ENCODE results near the gene HBS1L.

The HBS1L gene

DNA sequence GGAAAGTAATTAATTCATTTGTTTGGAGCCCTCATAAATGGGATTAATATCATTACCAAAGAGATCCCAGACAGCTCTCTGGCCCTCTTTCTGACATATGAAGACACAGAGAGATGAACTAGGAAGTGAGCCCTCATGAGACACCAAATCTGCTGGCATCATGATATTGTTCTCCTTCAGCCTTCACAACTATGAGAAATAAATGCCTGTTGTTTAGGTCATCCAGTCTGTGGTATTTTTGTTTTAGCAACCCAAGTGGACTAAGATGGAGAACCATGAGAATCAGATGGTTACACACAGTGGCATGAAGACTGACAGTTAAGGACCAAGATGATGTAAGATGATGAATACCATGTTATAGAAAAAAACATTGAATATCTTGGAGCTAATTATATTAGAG, 16.9 kb upstream of the HBS1L start:
- DNase-seq (ENCODE audit: low spot score): no peak
- TF ChIP-seq, protein P1, sequence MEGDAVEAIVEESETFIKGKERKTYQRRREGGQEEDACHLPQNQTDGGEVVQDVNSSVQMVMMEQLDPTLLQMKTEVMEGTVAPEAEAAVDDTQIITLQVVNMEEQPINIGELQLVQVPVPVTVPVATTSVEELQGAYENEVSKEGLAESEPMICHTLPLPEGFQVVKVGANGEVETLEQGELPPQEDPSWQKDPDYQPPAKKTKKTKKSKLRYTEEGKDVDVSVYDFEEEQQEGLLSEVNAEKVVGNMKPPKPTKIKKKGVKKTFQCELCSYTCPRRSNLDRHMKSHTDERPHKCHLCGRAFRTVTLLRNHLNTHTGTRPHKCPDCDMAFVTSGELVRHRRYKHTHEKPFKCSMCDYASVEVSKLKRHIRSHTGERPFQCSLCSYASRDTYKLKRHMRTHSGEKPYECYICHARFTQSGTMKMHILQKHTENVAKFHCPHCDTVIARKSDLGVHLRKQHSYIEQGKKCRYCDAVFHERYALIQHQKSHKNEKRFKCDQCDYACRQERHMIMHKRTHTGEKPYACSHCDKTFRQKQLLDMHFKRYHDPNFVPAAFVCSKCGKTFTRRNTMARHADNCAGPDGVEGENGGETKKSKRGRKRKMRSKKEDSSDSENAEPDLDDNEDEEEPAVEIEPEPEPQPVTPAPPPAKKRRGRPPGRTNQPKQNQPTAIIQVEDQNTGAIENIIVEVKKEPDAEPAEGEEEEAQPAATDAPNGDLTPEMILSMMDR (conservative IDR thresholded peaks at IDR 0.05; ENCODE audit: low read depth): no peak
- H3K27ac ChIP-seq: no peak overlapping the region
- POLR2A ChIA-PET (ENCODE audit: low non-redundant PET): no interaction called here
- CTCF ChIA-PET: interaction anchor here (0.6 kb wide), 1 partner anchor 381 kb away, joined by 3 read pairs; no protein-coding TSS in a partner anchor

DNA sequence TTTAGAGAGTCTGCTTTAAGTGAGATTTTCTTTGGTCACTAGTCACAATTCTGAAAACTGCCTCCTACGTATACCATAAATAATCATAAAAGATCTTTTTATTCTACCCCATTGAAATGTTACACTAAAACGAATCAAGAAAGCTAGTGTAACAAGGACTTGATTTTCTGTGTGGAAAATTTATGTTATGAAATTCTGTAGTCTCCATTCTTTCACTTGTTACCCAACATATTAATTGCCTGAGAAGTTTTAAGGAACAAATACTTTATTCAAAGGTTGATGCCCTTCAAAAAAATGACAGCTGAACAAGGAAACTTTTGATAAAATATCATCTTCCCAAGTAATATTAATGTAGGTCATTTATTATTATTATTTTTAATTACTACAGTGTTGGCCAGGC, 13.3 kb upstream of the HBS1L start:
- DNase-seq (ENCODE audit: low spot score): no peak
- TF ChIP-seq, protein P1 (conservative IDR thresholded peaks at IDR 0.05; ENCODE audit: low read depth): no peak
- POLR2A ChIA-PET (ENCODE audit: low non-redundant PET): no interaction called here
- no peak overlapping the region for H3K27ac ChIP-seq
- CTCF ChIA-PET: no interaction called here

DNA sequence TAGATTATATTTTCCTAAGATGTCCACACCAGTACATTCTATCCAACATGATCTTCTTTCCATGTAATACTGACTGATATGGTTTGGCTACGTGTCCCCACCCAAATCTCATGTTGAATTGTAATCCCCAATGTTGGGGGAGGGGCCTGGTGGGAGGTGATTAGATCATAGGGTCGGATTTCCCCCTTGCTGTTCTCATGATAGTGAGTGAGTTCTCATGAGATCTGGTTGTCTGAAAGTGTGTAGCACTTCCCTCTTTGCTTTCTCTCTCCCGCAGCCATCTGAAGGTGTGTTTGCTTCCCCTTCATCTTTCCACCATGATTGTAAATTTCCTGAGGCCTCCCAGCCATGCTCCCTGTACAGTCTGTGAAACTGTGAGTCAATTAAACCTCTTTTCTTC, 12.2 kb upstream of the HBS1L start:
- POLR2A ChIA-PET (ENCODE audit: low non-redundant PET): no interaction called here
- DNase-seq (ENCODE audit: low spot score): no peak
- CTCF ChIA-PET: no interaction called here
- H3K27ac ChIP-seq: no peak overlapping the region
- TF ChIP-seq, protein P1 (conservative IDR thresholded peaks at IDR 0.05; ENCODE audit: low read depth): no peak

- DNase-seq (ENCODE audit: low spot score): no peak
- ChIA-PET POLR2A (ENCODE audit: low non-redundant PET) (no interaction called here), CTCF (no interaction called here)
- TF ChIP-seq, protein P1 (conservative IDR thresholded peaks at IDR 0.05; ENCODE audit: low read depth): no peak
- no peak overlapping the region for H3K27ac ChIP-seq
These were observed 11.8 kb upstream of the HBS1L start for GRCh38 chr6:135066397-135066796.

- ChIA-PET POLR2A (ENCODE audit: low non-redundant PET) (no interaction called here), CTCF (interaction anchor here (0.7 kb wide), 1 partner anchor 539 kb away, joined by 3 read pairs; no protein-coding TSS in a partner anchor)
- H3K27ac ChIP-seq: no peak overlapping the region
- DNase-seq (ENCODE audit: low spot score): no peak
- TF ChIP-seq, protein P1 (conservative IDR thresholded peaks at IDR 0.05; ENCODE audit: low read depth): no peak
These were observed 10.0 kb upstream of the HBS1L start for GRCh38 chr6:135064586-135064985.

- DNase-seq (ENCODE audit: low spot score): no peak
- ChIA-PET CTCF (interaction anchor here (0.7 kb wide), 1 partner anchor 538 kb away, joined by 3 read pairs; no protein-coding TSS in a partner anchor), POLR2A (ENCODE audit: low non-redundant PET) (no interaction called here)
- TF ChIP-seq, protein P1 (conservative IDR thresholded peaks at IDR 0.05; ENCODE audit: low read depth): no peak
- no peak overlapping the region for H3K27ac ChIP-seq
These were observed 9.3 kb upstream of the HBS1L start for GRCh38 chr6:135063926-135064325.

- TF ChIP-seq, protein P1 (conservative IDR thresholded peaks at IDR 0.05; ENCODE audit: low read depth): no peak
- no peak for DNase-seq (ENCODE audit: low spot score)
- ChIA-PET POLR2A (ENCODE audit: low non-redundant PET) (no interaction called here), CTCF (no interaction called here)
- H3K27ac ChIP-seq: no peak overlapping the region
These were observed 8.1 kb upstream of the HBS1L start for GRCh38 chr6:135062735-135063134.

Measured in RWPE1 (cell line).